HG03378 (cell line): ENCODE measurements around the gene ATG101.
"Not testable (repeated sequence)": the region's sequence is repeated elsewhere in the genome, so short reads cannot be mapped to it uniquely, and the experiment has no call there.

ENCODE experiments used
- ATAC-seq: cut with Tn5 transposase; IDR thresholded peaks from one replicate; pipeline ENCODE4 v1.9.1; 2021; ENCODE audit warnings: mild to moderate bottlenecking, moderate library complexity; ENCODE audit not compliant: unreplicated experiment

Gene ATG101

DNA sequence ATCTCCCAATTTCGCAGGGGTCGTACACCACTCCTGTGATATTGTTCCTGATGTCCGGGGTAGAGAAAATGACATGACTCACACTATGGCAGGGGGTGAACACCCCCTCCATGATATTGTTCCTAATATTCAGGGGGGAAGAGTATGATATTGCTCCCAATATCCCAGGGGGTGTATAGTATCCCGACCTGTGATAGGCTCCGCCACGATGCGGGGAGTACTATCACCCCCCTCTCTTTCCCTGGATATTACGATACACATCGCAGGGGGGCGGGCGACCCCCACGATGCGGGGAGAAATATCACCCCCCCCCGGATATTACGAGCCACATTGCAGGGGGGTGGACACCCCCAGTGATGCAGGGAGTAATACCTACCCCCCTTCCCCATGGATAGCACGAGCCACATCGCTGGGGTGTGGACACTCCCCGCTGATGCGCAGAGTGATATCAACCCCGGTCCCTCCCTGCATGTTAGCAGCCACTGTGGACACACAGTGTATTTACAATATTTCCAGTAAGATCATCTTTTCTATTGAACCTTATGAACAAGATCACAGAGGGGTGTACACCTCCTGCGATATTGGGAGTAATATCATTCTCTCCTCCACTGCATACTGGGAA is 27.4 kb downstream of the ATG101 start:
- no peak for ATAC-seq

DNA sequence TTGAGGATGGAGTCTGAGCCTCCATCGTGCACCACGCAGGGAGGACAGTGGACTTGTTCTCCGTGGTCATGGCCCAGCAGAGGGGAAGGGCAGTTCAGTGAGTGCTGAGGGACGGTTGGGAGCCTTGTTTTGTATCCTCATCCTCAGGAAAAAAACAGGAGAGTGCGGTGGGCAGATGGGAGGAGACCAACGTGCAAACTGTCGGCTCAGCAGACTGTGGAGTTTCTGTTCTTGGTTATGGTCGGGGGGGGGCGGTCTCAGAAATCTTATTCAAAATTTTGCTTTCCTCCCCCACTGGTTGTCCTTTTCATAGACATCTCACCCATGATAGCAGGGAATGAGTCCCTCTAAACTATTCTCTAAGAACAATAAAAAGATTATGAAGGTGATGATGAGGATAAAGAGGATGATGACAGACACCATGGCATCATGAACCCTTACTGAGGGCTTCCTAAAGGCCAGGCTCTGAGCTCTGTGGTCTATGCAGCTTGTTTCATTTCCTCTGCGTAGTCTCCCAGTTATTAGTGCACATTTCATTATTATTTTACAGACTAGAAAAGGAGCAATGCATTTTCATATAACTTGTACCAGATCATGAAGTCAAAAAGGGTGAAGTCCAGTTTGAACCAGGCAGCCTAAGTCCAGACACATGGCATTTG is 34.8 kb downstream of the ATG101 start:
- ATAC-seq, result not testable (repeated sequence)

DNA sequence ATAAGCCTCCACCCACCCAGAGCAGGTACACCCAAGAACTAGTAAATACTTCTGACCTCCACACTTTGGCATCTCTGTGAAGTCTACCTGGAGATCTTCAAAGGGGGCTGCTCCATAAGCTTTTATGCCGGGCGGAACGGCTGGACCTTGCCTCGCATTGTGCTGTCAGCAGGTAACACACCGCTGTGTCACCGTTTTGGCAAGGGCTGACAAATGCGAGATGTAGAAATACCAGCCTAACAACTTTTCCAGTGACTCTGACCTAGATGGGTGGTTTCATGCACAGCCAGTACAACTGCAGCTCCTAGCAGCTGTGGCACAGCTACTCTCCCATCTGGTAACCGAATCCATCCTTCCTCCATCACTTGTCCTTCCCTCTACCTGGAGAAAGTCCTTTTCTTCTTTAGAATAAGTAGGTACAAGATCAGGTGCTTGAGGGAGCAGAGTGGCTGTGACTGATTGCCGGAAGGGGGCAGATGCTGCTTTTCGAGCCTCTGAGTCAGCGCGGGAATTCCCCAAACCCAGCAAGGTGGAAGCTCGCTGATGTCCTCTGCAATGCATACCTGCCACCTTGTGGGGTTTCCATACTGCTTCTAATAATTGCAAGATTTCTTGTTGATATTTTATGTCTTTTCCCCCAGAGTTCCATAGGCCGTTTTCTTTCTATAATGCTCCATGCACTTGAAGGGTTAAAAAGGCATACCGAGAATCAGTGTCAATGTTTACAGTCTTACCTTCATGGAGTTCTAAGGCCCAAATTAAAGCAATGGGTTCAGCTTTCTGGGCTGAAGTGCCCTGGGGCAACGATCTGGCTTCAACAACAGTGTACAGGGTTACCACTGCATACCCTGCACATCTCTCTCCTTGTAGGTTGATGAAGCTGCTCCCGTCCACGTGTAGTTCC is 46.7 kb downstream of the ATG101 start:
- ATAC-seq, result not testable (repeated sequence)

DNA sequence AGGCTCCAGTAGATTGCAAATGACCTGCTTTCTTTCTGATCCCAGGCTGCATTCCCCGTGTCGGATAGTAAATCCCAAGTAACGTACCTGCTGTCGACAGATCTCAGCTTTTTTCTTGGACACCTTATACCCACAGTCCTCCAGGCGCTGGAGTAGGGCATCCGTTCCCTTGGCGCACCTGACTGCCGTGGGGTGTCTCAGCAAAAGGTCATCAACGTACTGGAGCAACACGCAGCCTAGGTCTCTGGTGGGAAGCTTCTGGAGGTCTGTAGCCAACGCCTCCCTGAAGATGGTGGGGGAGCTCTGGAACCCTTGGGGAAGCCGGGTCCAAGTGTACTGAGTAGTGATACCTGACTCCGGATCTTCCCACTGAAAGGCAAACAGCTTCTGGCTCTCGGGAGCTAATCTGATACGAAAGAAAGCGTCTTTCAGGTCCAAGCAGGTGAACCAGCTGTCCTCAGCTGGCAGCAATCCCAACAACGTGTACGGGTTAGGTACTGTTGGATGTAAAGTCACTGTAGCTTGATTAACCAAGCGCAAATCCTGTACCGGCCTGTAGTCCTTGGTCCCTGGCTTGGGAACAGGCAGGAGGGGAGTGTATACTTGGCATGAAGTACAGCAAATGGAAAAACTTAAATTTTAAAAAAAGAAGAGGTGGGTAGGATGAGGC is 48.2 kb downstream of the ATG101 start:
- ATAC-seq, result not testable (repeated sequence)

DNA sequence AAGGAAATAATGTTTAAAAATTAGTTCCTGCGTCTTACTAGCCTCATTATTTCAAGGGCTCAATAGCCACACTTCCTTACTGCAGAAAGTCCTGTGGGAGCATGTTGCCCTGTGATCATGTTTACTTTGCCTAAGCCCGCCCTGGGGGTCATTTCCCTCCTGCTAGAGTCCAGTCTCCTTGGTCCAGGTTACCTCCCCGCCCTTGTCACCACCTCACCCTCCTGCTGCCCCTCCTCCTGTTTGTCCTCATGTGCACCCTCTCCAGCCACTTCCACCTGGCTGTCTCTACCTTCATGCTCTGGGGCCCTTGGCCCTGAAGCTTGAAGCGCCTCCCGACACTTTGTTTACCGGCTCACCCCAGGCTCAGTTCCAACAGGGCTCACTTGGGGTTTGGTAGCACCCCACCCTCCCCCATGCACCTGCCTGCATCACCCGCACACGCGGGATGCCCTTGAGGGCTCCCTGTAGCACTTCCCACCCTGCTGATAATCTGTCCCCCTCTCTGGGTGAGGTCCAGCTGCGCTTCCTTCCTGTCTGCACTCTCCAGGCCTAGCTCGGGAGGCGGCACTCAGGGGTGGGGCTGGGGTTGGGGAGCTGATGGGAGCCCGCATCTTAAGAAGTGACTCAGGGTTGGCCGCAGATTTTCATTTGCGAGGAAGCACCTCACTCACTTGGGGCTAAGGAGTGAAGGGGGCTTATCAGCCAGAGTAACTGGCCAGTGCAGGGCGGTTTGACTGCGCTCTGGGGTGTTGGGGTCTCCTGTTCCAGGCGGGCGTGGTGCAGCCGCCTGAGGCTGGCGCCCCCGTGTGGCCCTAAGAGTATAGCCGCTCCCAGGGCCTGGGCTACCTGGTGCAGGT is 49.8 kb downstream of the ATG101 start:
- no peak for ATAC-seq

DNA sequence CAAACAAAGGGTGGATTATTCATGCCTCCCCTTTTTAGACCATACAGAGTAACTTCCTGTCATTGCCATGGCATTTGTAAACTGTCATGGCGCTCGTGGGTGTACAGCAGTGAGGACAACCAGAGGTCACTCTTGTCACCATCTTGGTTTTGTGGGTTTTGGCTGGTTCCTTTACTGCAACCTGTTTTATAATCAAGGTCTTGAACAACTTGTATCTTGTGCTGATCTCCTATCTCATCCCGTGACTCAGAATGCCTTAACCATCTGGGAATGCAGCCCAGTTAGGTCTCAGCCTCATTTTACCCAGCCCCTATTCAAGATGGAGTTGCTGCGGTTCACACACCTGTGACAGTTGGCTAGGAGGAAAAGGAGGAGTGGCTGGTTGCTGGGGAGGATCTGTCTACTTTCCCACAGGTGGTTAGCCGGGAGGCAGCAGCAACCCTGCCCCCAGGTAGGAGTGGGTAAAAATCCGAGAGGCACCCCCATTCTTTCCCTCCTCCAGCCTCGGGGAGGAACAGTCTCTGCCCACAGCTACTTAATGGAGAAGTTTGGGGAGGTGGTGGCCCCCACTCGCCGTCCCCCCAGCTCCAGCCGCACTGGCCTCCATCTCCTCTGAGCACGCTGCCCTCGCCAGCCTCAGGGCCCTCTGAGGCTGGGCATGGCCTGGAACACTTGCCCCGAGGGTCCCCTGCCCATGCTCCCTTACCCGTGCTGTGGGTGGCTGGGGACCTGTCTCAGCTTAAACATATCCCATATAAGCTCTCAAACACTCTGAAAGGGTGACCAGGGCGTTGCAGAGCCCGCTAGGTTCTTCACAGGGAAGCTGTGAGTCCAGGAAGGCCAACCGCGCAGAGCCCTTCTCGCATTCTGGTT is 51.4 kb downstream of the ATG101 start:
- ATAC-seq, result no peak

DNA sequence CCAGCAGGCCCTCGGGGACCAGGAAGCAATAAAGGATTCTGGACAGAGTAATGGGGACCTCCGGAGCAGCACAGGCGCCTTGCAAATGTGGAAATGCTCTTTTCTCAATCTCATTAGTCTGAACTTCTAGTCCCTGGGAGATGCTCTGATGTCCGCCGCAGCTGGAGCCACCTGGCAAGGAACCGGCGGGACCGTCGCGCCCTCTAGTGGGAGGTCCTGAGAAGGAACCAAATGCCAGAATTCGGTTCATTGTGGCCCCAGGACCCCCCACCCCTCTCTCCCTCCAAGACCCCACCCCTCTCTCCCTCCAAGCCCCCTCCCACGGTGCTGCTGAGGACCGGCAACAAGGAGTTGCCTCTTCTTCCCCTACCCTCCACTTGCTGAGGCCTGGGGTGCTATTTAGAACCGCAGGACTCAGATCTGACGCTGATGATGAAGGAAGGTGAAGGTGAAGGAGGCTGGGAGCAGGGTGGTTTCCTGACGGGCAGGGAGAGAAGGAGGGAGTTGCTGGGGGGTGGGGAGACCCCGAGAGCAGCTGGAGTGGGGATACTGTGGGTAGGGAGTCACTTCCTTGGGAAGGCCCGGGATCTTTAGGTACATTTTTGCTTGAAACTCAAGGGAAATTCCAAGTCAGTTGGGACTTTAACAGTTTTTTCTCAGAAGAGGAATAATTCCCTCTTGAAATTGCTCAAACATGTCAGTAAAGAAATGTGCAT is 52.2 kb downstream of the ATG101 start:
- no peak for ATAC-seq

DNA sequence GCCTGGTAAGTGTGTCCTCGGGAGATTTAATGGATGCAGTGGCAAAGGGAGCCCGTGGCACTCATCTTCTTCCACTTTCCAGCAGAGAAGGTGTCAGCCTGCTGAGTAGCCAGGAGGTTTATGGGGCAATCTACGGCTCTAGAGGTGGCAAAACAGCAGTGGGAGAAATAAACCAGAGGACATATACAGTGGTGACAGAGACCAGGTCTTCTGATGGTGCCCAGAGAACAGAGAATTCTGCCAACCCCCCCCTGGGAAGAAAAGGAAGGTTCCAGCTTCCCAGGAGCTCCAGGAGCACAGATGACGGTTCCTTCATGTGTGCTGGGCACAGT is 52.7 kb downstream of the ATG101 start:
- ATAC-seq, result no peak

DNA sequence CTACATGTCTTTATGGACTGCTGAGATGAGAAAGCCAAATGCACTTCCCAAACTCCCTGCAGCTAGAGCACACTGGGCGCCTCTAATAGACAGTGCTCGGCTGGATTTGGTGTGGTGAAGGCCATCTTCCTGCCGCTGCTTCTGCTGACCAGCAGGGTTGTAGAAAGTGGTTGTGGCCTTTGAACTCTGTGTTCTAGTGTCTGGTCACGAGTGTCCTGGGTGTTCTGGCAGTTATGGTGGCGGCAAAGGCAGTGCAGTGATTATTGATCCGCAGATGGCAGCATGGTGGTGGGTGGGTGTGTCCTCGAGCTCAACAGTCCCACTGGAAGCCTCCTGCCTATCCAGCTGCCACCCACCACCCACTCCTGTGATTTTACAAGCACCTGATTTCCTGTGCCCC is 53.1 kb downstream of the ATG101 start:
- ATAC-seq, result no peak

DNA sequence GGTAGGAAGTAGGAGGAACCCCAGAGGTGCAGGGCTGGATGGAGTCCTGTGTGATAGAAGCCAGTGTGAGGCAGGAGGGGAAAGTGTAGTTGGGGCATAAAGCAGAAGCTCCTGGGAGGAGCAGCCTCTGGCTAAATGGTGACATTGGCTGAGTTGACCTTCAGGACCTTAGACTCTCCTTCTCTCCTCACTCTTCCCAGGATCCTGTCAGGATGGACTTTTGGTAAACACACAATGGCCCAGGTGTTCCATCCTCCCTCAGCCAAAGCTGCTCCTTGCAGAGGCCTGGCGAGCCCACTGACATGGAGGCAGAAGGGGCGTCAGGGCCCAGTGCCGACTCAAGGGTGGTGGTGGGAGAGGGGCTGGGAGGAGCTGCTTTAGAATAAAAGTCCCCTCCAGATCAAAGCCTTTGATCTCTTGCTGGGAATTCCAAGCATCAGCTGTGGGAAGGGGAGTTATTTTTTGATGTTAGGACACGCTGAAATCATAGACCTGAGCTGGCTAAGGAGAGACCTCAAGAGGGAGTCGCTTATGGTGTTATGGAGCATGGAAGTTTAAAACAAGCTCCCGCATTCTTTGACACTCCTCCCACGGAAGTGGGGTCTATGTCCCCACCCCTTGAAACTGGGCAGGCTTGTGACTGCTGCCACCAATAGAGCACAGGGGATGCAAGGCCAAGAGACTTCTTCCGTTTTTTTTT is 53.9 kb downstream of the ATG101 start:
- no peak for ATAC-seq

DNA sequence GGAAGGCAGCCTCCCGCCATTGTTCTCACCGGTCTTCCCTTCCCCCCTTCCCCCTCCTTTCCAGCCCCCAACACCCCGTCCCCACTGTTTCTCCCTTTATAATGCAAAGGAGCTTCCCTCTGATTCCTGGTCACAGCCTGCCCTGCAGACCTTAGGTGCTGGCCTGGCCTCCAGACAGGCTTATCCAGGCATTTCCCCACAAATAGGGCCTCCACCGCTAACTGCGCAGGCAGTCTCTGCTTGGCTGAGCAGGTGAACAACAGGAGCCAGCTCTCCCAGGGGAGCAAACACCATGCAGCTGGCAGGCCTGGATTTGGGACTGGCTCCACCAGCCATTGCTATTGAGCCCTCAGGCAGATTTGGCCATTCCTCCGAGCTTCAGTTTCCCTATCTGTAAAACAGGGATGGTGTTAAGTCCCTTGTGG is 55.7 kb downstream of the ATG101 start:
- ATAC-seq, result no peak

DNA sequence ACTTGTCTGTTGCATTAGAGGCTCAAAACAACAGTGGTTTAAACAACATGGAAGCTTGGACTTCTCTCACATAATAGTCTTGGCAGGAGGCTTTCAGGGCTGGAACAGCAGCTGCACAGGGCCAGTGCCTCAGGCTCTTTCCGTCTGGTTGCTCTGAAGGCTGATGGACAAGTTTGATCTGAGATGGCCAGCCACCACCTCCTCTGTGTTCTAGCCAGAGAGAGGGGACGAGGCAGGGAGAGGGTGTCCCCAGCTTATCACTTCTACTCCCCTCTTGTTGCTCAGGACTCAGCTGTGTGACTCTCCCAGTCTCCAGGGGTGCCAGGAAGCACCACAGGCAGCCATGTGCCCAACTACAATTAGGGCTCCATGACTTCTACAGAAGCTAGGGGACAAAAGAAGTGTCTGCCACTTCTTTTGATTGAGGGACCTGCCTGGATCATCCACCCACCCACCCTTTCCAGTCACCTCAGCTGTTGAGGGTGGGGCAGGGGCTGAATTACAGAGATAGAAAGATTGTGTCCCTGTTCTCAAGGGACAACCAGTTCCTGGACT is 56.3 kb downstream of the ATG101 start:
- no peak for ATAC-seq
